Measurements from ENCODE around the gene DYNC1LI1. TPM values are rescaled to one million over a fixed set of nuclear protein-coding genes. Genes with fewer than 3 reads are reported as not detected.
A peak's percentile ranks its signal among the peaks of the same experiment; 100 is the strongest.

Gene DYNC1LI1
- total and polyA plus RNA-seq, 4 donors, result 9.2 to 21.1 (median 13.6) TPM

- H3K36me3 ChIP-seq (ENCODE audit: control insufficient read depth in 4 of 4, insufficient read depth in 3 of 4, low read depth in 1 of 4, low read length in 3 of 4), result peaks cover 0 to 4% (median 0%) of the 10 kb centered on the region in 4 donors
- H3K9ac ChIP-seq (ENCODE audit: low read depth in 1 of 2, low read length in 2 of 2), result peak overlapping the region in 1 of 2 donors; percentile 27
- no peaks in the 10 kb centered on the region for H3K9me3 ChIP-seq (ENCODE audit: control insufficient read depth in 4 of 4, low read length in 3 of 4)
- WGBS, result 79% methylated on average over 2 of the region's 2 CpGs
- TF ChIP-seq TAF1 (conservative IDR thresholded peaks at IDR 0.05), result no peak
- no peak for TF ChIP-seq YY1 (IDR thresholded peaks at IDR 0.05)
- no peak for TF ChIP-seq RXRA (IDR thresholded peaks at IDR 0.05)
- DNase-seq (ENCODE audit: low spot score), result no peak
- H3K4me3 ChIP-seq (ENCODE audit: low read depth in 1 of 3, low read length in 3 of 3), result no peak overlapping the region
- no peak overlapping the region for H3K27ac ChIP-seq (ENCODE audit: low read depth in 1 of 2, low read length in 2 of 2)
- H3K27me3 ChIP-seq (ENCODE audit: control insufficient read depth in 4 of 4, insufficient read depth in 4 of 4, low read length in 3 of 4), result no peaks in the 10 kb centered on the region
- H3K4me1 ChIP-seq (ENCODE audit: control insufficient read depth in 4 of 4, insufficient read depth in 4 of 4, low read length in 3 of 4), result peaks cover 2 to 25% (median 14%) of the 10 kb centered on the region in 4 donors
These were observed 1.7 kb downstream of the DYNC1LI1 start for GRCh38 chr3:32568953-32569352.

DNA sequence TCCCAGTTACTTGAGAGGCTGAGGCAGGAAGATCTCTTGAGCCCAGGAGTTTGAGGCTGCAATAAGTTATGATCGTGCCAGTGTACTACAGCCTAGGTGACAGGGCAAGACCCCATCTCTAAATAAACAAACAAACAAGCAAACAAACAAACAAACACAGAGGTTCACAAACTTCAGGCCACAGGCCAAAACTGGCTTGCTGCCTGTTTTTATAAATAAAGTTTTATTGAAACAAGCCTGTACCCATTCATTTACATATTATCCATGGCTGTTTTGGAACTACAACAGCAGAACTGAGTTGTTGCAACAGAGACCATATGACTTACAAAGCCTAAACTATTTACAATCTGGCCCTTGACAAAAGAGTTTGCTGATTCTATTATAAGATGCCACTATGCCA is 6.5 kb downstream of the DYNC1LI1 start:
- Histone ChIP-seq H3K36me3 (ENCODE audit: control insufficient read depth in 4 of 4, insufficient read depth in 3 of 4, low read depth in 1 of 4, low read length in 3 of 4) (peaks cover 0 to 4% (median 0%) of the 10 kb centered on the region in 4 donors), H3K9me3 (ENCODE audit: control insufficient read depth in 4 of 4, low read length in 3 of 4) (no peaks in the 10 kb centered on the region), H3K27ac (ENCODE audit: low read depth in 1 of 2, low read length in 2 of 2) (no peak overlapping the region), H3K27me3 (ENCODE audit: control insufficient read depth in 4 of 4, insufficient read depth in 4 of 4, low read length in 3 of 4) (no peaks in the 10 kb centered on the region), H3K4me3 (ENCODE audit: low read depth in 1 of 3, low read length in 3 of 3) (no peak overlapping the region), H3K9ac (ENCODE audit: low read depth in 1 of 2, low read length in 2 of 2) (no peak overlapping the region), H3K4me1 (ENCODE audit: control insufficient read depth in 4 of 4, insufficient read depth in 4 of 4, low read length in 3 of 4) (peaks cover 0 to 8% (median 3%) of the 10 kb centered on the region in 4 donors)
- TF ChIP-seq, protein P1, sequence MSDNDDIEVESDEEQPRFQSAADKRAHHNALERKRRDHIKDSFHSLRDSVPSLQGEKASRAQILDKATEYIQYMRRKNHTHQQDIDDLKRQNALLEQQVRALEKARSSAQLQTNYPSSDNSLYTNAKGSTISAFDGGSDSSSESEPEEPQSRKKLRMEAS (IDR thresholded peaks at IDR 0.05), result no peak
- no peak for TF ChIP-seq EGR1 (IDR thresholded peaks at IDR 0.05; ENCODE audit: low read depth in 2 of 2)
- TF ChIP-seq JUND (IDR thresholded peaks at IDR 0.05), result no peak
- TF ChIP-seq YY1 (IDR thresholded peaks at IDR 0.05), result no peak
- TF ChIP-seq HNF4A (conservative IDR thresholded peaks at IDR 0.05), result no peak
- TF ChIP-seq, protein P2, sequence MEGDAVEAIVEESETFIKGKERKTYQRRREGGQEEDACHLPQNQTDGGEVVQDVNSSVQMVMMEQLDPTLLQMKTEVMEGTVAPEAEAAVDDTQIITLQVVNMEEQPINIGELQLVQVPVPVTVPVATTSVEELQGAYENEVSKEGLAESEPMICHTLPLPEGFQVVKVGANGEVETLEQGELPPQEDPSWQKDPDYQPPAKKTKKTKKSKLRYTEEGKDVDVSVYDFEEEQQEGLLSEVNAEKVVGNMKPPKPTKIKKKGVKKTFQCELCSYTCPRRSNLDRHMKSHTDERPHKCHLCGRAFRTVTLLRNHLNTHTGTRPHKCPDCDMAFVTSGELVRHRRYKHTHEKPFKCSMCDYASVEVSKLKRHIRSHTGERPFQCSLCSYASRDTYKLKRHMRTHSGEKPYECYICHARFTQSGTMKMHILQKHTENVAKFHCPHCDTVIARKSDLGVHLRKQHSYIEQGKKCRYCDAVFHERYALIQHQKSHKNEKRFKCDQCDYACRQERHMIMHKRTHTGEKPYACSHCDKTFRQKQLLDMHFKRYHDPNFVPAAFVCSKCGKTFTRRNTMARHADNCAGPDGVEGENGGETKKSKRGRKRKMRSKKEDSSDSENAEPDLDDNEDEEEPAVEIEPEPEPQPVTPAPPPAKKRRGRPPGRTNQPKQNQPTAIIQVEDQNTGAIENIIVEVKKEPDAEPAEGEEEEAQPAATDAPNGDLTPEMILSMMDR (IDR thresholded peaks at IDR 0.05; ENCODE audit: low read depth, low read length, missing input control), result no peak
- no peak for TF ChIP-seq REST (IDR thresholded peaks at IDR 0.05)
- TF ChIP-seq NR2F2 (IDR thresholded peaks at IDR 0.05), result no peak
- TF ChIP-seq RXRA (IDR thresholded peaks at IDR 0.05), result no peak
- TF ChIP-seq TAF1 (conservative IDR thresholded peaks at IDR 0.05), result no peak
- no peak for TF ChIP-seq GABPA (IDR thresholded peaks at IDR 0.05 in 1 of 2, conservative IDR thresholded peaks at IDR 0.05 in 1 of 2)
- TF ChIP-seq RAD21 (IDR thresholded peaks at IDR 0.05), result no peak
- TF ChIP-seq SP1 (IDR thresholded peaks at IDR 0.05), result no peak
- TF ChIP-seq FOXA2 (IDR thresholded peaks at IDR 0.05), result no peak
- no peak for TF ChIP-seq HNF4G (IDR thresholded peaks at IDR 0.05)
- DNase-seq (ENCODE audit: low spot score), result no peak
- WGBS, result 97% methylated on average over 1 of the region's 1 CpG
